Daoy (cell line): ENCODE results near the gene NRXN2. TPM values are rescaled to one million over a fixed set of nuclear protein-coding genes. Genes with fewer than 3 reads are reported as not detected.

Experiments used
- DNase-seq: peaks from one replicate; pipeline ENCODE4 v3.0.0-alpha.2; 2015; ENCODE audit warnings: low read depth
- total RNA-seq: library from RNA; depleted of rRNA; stranded (reverse); fragments of >200 nt; shearing (Covaris generic); gene quantifications from 2 replicates; pipeline ENCODE4 v1.2.3, GENCODE V29; 2014

NRXN2 gene
- total RNA-seq, 1 experiment from 2014 or later, result 20.9 TPM

DNA sequence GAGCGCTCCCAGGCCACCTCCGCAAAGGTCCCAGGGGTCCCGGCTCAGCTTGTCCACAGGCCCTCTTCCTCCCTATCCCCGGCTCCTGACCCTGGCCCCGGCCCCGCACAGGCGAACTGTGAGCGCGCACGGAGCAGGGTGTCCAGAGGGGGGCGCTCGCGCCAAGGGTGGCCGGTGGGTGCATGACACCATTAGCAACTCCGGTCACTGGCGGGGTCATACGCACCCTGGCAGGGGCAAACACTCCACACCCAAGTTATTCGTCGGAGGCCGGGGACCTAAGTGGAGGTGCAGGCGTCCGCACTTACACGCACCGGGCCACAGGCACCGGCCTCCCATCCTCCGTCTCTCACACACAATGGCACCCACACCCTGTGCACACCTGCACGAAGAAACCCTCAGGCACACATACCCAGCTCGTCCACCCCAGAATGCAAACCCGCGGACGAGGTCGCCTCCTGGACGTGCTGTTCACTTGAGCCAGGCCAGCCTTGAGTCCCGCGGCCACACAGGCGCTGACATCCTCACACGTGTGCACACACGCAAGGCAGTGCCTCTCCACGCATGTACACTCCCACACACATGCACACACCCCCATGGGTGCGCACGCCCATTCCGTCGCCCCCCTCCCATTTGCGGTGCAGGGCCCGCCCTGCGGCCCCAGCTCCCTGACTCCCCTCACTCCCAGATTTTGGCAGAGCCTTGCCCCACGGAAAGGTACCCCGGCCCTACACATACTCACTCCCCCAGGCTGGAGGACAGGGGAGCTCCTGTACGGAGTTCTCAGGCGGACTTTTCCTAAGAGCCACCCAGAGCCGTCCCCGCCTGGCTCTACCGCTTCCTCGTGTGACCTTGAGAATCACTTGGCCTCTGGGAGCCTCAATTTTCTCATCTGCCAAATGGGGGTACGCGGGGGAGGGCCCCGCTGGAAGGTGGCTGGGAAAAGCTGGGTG lies 20.9 kb upstream of the NRXN2 start, which contains the start of gene RASGRP2:
TSS of gene RASGRP2 (minus strand) at position 552 of the 953 bp plus-strand sequence. CDS start 1,276 bp downstream, outside the sequence.
- DNase-seq, result peak; percentile 48

DNA sequence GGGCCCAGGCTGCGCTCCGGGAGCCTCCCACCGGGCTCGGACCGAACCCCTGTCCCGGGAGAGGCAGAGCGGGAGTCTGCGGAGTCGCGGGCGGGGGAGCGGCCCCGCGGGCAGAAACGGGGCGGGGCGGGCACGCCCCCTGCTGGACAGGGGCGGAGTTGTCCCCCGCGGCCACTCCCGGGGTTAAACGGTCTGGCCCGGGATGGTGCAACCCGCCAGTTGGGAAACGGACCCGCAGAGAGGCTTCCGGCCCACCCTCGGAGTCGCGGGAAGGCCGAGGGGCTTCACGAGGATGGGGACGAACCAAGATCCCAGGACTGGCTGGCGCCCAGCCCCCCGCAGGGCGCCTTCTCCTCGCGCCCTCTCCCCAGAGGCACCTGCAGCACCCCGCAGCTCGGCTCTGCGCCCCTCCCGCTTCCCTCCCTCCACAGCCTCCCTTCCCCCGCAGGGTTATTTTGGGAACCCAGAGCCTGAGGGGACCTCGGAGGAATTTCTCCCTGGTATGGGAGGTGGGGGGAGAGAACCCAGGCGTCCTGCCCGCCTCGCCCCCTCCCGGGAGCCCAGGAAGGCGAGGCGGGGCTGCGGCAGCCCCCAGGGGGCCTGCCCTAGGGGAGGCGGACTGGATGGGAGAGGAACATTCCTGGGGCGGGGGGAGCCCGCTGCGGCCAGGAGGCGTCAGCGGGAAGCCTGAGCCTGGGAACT lies 20.0 kb upstream of the NRXN2 start:
- peak; percentile 58 for DNase-seq

DNA sequence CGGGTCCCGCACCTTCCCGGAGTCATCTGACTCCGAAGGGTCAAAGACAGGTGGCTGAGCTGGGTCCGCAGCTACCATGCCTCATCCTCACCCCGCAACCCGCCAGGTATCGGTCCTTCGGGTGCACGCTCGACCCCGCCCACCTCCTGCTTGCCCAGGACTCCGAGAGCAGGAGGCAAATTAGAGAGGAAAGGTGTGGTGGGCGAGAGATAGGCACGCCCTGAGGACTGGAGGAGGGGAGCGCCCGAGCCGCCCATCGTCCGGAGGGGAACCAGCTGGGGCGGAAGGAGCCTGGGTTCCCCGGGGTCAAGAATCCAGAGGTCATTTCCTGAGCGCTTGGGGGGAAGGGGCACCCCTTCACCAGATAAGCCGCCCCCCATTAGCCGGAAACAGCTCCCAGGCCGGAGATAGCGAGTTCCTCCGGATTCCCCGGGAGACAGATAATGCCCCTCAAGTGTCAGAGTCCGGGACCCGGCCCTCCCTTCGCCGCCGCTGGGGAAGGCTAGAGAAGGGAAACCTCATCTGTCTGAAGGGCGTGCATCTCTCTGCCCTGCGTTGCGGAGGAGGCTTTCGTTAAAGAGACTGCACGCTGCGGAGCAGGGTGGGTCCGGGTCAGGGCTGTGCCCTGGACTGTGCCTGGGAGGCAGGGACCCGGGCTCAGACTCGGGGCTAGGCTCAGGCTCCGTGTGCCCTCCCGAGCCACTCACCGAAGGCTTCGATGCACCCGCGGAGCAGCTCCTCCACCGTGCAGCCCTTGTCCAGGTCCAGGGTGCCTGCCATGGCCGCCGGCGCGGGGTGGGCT lies 19.3 kb upstream of the NRXN2 start:
- DNase-seq, result peak; percentile 36

- no peak for DNase-seq
Observed at GRCh38 chr11:64741375-64742086, 18.5 kb upstream of the NRXN2 start.

- DNase-seq, result no peak
Observed at GRCh38 chr11:64739871-64740270, 16.9 kb upstream of the NRXN2 start.

DNA sequence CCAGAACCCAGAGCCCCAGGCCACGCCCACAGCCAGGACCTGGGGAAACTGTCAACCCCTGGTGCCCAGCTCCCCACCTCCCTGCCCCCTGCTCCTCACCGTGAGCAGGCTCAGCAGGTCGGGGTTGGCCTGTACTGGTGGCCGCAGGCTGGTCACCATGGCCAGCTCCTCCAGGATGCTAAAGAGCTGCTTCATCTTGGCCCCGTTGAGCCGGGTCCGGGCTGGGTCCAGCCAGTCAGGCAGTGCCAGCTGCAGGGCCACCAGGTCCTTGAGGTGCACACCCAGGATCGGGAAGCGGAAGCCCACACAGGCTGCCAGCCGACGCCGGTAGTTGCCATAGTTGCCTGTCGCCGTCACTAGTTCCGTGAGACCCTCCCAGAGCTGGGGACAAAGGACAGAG lies 13.7 kb upstream of the NRXN2 start:
- DNase-seq, result no peak

DNA sequence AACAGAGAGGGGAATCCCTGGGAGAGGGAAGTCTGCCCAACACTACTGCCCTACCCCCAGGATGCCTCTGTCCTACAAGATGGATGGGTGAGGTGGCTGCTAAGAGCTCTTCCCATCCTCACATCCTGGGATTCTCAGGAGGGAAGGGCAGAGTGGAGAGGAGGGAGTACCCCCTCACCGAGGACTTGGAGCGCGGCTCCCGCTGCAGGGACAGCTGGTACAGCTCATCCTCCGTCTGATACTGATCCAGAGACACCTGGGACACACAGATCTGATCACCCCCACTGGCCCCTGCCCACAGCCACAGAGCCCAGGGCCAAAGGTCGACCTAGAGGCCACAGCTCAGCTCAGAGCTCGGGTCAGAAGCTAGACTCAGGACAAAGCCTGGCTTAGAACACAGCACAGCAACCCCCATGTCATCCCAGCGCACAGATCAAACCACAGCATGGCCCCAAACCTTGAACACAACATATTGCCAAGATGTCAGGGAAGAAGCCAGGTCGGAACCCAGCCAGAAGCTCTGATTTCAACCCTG lies 12.8 kb upstream of the NRXN2 start:
- no peak for DNase-seq

GRCh38 chr11:64734811-64735724 lies 12.1 kb upstream of the NRXN2 start:
- DNase-seq, result no peak

- DNase-seq, result no peak
Observed at GRCh38 chr11:64731601-64732000, 8.6 kb upstream of the NRXN2 start.

DNA sequence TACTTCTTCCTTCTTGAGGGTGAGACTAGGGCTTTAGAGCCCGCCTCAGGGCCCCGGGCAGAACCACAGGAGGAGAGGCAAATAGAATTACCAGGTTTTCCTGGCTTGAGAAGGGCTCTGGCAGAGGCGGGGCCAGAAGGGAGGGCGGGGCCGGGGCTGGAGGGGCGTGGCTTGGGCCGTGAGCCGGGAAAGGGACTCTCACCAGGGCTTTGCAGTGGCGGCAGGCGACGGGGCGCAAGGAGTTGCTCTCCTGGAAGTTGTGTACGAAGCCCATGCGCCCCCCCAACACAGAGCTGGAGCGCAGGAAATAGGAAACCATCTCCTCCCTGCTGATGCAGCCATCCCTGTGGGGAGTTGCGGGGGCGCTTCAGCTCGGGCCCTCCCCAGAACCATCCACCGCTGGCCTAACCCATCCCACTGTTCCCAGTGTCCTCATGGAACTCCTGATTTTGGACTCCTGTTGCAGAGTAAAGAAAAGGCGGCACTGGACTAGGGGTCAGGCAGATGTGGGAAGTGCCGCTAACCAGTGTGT lies 6.9 kb upstream of the NRXN2 start:
- DNase-seq, result peak; percentile 47

- no peak for DNase-seq
Observed at GRCh38 chr11:64728757-64729365, 5.9 kb upstream of the NRXN2 start.

DNA sequence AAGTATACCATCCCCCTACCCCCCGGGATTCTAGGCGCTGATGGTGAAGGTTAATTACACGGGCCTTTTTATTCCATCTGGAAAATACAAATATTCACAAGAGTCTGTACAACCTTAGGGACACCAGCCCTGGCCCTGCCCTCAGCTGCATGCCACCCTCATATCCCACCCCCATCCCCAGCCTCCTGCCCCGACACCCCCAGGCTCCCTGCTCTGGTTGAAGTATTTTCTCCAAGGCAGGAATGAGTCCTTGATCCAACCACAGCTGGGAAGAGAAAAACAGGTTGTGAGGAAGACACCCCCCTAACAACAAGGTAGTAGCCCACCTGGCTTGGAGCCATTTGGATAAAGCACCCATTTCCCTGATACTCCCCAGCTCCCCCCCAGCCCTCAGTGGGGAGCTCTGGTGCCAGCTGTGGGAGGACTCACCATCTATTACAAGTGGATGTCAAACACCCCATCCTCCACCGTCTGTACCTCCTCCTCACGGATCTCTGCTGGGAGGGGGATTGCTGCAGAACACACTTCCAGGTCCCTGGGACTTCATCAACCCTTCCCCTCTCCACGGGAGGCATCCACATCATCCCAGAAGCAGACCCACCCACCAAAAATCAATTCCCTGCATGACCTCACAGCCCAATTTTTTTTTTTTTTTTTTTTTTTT lies 4.0 kb upstream of the NRXN2 start:
- no peak for DNase-seq

DNA sequence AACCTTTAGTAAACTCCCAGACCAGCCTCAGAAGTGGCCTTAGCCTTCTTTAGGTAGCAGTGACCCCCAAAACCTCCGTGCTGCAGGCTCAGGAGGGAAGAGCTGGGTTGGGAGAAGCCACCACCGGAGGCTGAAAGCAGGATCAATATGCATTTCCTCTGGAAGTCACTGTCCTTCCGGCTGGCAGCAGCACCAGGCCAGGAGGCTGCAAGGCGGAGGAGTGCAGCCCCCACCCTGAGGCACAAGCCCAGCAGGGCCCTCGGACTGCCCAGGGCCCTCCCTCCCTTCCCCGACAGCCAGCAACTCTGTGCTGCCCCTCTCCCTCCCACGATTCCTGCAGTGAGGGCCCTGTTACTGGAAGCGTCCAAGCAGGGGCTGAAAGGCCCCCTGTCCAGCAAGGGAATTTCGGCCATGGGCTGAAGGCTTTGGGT lies 3.2 kb upstream of the NRXN2 start:
- no peak for DNase-seq

GRCh38 chr11:64724863-64725532 lies 2.0 kb upstream of the NRXN2 start:
- DNase-seq, result no peak

- DNase-seq, result no peak
Observed at GRCh38 chr11:64723907-64724862, 1.2 kb upstream of the NRXN2 start.

DNA sequence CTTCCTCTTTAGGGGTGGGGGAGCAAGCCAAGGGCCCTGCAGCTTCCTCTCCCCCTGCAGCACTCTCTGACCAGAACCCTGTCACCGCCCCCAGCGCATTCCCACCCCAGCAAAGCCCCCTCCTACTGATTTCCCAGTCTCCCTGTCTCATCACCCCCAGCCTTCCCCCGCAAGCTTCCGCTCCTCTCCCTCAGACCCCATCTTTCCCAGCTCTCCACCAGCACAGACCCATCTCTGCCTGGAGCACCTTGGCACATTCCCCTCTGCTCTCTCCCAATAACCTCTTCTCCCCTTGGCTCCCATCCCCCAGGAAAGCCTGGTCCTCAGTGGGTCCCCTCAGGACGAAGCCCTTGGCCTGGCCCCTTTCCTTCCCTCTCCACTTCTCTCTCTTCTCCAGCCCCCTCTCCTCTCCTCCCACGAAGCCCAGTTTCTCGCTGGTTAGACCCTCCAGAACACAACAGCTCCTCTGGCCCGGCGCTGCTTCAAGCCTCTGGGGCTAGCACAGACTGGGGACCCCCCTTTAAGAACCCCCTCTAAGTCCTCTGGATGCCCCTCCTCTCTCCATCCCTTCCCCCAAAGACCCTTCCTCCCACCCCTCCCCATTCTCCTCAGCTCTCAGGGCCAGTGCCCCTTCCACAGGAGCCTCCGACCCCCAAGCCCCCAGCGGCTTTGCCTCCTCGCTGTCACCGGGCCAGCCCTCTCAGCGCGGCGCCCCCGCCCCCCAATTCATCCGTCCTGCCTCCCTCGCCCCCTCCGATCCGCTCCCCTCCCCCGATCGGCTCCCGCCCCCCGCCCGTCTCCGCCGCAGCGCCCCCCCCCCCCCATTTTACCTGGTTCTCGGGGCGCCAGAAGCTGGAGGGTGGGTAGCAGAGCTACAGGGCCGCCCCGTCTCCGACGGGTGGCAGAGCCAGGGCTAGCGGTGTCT lies 594 bp downstream of the NRXN2 start:
- DNase-seq, result no peak
